ENCODE measurements around the gene SNAP23.
A peak's percentile ranks its signal among the peaks of the same experiment; 100 is the strongest.

SNAP23 gene

DNA sequence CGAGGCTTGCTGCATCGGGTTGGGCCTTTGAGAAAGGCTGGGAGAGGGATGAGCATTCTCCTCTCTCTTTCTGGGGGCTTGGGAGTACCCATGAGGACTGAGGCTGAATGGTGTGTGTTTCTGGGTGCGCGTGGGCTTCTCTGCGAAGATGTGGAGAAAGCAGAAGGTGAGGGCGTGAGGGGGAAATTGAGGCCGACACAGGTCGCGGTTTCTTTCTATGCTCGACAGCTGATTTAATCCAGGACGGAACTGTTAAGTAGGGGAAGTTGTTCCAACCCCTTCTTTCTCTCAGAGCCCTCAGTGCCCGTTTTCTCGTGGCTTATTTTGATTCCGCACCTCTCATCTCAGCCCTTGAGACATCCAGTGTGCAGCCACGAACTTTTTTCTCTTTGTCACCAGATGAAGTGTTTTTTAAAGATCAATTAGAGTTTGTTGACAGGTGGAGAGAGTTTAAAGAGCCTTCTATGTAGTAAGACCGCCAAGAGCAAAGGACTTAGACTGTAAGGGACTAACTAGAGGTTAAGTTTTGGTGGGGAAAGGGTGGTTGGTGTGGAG lies 80.7 kb downstream of the SNAP23 start:
- no peaks in the 10 kb centered on the region for H3K36me3 ChIP-seq (ENCODE audit: control insufficient read depth in 1 of 2, insufficient read depth in 2 of 2, low read length in 2 of 2)
- H3K9me3 ChIP-seq (ENCODE audit: control insufficient read depth in 1 of 2, low read length in 2 of 2): no peaks in the 10 kb centered on the region
- H3K4me1 ChIP-seq (ENCODE audit: control insufficient read depth in 1 of 2, insufficient read depth in 2 of 2, low read length in 2 of 2): peaks cover 0 to 19% of the 10 kb centered on the region in 2 donors
- peak overlapping the region; percentile 78 to 90 for H3K4me3 ChIP-seq (ENCODE audit: low read depth in 1 of 2, low read length in 2 of 2)
- H3K27ac ChIP-seq (ENCODE audit: low read length): peak overlapping the region; percentile 57
- H3K27me3 ChIP-seq (ENCODE audit: low read depth, low read length): no peaks in the 10 kb centered on the region

DNA sequence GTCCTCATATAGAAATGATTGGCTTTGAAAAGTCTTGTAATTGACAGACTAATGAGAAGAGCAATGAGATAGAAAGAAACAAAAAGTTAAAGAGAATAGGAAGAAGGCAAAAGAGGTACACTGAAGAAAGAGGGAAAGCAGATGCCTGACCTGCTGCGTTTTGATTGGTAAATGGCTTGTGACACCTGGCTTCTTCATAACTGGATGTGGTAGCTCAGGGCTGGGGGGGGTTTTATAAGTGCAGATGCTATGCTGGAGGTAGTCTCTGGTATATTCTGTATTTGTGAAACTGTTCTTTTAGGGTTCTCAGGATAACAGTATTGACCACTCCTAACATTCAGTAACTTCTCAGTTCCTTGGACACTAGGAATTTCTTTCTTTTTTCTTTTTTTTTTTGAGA lies 81.3 kb downstream of the SNAP23 start:
- H3K27ac ChIP-seq (ENCODE audit: low read length): no peak overlapping the region
- H3K4me1 ChIP-seq (ENCODE audit: control insufficient read depth in 1 of 2, insufficient read depth in 2 of 2, low read length in 2 of 2): peaks cover 2 to 22% of the 10 kb centered on the region in 2 donors
- no peaks in the 10 kb centered on the region for H3K27me3 ChIP-seq (ENCODE audit: low read depth, low read length)
- no peaks in the 10 kb centered on the region for H3K36me3 ChIP-seq (ENCODE audit: control insufficient read depth in 1 of 2, insufficient read depth in 2 of 2, low read length in 2 of 2)
- peak overlapping the region; percentile 78 to 90 for H3K4me3 ChIP-seq (ENCODE audit: low read depth in 1 of 2, low read length in 2 of 2)
- no peaks in the 10 kb centered on the region for H3K9me3 ChIP-seq (ENCODE audit: control insufficient read depth in 1 of 2, low read length in 2 of 2)

DNA sequence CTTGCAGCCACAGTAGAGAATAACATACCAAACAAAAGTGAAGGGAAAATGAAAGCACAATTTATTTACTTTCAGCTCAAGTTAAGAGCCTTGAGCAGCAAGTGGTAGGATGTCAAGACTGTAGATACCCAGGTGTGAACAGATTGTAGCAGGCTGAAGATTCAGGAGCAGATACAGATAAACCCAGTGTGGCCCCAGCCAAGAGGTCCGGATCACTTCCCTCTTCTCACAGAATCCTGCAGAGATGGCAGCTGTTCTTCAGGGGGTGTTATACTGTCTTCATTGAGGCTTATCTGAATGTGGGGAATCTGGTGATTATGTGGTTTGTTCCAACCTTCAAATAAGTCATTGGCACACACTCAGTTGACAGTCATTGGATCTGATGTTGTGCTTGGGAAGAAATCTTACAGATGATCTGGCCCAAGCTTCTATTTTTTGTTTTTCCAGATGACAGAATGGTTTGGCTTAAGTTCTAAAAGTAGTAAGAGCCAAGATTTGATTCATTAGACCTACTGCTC lies 82.1 kb downstream of the SNAP23 start:
- H3K4me1 ChIP-seq (ENCODE audit: control insufficient read depth in 1 of 2, insufficient read depth in 2 of 2, low read length in 2 of 2): peaks cover 8 to 30% of the 10 kb centered on the region in 2 donors
- H3K27ac ChIP-seq (ENCODE audit: low read length): no peak overlapping the region
- H3K4me3 ChIP-seq (ENCODE audit: low read depth in 1 of 2, low read length in 2 of 2): peak overlapping the region; percentile 17 to 23
- no peaks in the 10 kb centered on the region for H3K27me3 ChIP-seq (ENCODE audit: low read depth, low read length)
- no peaks in the 10 kb centered on the region for H3K9me3 ChIP-seq (ENCODE audit: control insufficient read depth in 1 of 2, low read length in 2 of 2)
- H3K36me3 ChIP-seq (ENCODE audit: control insufficient read depth in 1 of 2, insufficient read depth in 2 of 2, low read length in 2 of 2): no peaks in the 10 kb centered on the region

DNA sequence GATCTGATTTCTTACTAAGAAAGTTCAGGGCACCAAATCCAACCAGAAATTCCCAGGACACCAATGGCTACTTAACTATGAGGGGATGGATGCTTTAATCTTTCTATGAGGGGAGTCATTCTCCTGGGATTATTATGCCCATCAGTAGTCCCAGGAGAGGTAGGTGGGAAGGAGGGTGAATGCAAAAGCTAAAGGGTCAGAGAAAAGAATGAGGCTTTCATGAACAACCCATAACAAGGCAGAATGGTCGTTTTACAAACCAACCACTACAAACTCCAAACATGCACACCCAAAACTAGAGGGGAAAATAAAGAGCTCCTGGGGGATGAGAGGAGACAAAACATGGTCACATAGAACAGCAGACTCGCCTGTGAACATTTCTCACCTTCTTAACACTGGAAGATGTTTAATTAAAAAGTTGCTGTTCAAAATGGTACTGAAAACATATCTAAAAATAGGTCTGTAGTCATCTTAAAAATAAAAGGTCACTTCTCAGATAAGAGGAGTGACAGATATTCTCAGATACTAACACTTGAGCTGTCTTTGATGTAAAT lies 83.6 kb downstream of the SNAP23 start:
- no peaks in the 10 kb centered on the region for H3K9me3 ChIP-seq (ENCODE audit: control insufficient read depth in 1 of 2, low read length in 2 of 2)
- H3K4me3 ChIP-seq (ENCODE audit: low read depth in 1 of 2, low read length in 2 of 2): no peak overlapping the region
- no peak overlapping the region for H3K27ac ChIP-seq (ENCODE audit: low read length)
- H3K4me1 ChIP-seq (ENCODE audit: control insufficient read depth in 1 of 2, insufficient read depth in 2 of 2, low read length in 2 of 2): peaks cover 8 to 40% of the 10 kb centered on the region in 2 donors
- H3K36me3 ChIP-seq (ENCODE audit: control insufficient read depth in 1 of 2, insufficient read depth in 2 of 2, low read length in 2 of 2): no peaks in the 10 kb centered on the region
- no peaks in the 10 kb centered on the region for H3K27me3 ChIP-seq (ENCODE audit: low read depth, low read length)

DNA sequence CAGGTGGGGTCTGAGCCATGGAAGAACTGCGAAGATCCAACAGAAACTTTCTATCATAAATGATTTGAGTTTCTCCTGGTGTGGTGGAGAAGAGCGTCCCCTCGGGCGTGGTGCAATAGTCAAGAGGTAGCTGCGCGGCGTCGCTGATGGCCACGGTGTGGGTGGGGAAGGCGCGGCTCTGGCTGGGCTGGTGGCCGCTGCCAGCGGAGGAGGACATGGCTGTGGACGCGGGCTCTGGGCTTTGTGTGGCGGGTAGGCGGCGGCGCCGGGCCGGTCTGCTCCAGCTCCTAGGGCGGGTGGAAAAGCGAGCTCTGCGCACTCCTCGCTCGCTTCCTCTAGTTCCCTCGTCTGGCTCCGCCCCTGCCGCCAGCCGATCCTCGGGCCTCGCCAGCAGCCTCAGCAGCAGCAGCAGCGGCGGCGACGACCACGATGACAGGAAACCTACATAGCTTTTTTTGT lies 85.9 kb downstream of the SNAP23 start:
- H3K4me1 ChIP-seq (ENCODE audit: control insufficient read depth in 1 of 2, insufficient read depth in 2 of 2, low read length in 2 of 2): peaks cover 8 to 42% of the 10 kb centered on the region in 2 donors
- H3K4me3 ChIP-seq (ENCODE audit: low read depth in 1 of 2, low read length in 2 of 2): peak overlapping the region; percentile 40 to 60
- H3K9me3 ChIP-seq (ENCODE audit: control insufficient read depth in 1 of 2, low read length in 2 of 2): no peaks in the 10 kb centered on the region
- H3K36me3 ChIP-seq (ENCODE audit: control insufficient read depth in 1 of 2, insufficient read depth in 2 of 2, low read length in 2 of 2): no peaks in the 10 kb centered on the region
- no peak overlapping the region for H3K27ac ChIP-seq (ENCODE audit: low read length)
- no peaks in the 10 kb centered on the region for H3K27me3 ChIP-seq (ENCODE audit: low read depth, low read length)

Data from muscle layer of duodenum (tissue), 2 donors.